GM20000 (cell line): Measurements from ENCODE around the gene SNRNP40.

Experiments
- DNase-seq: peaks from one replicate; pipeline ENCODE4 v3.0.0; 2012; ENCODE audit warnings: low spot score
- TF ChIP-seq, protein P1 (sequence below): IDR thresholded peaks from 2 replicates; pipeline ENCODE4 v1.5.1; 2012; ENCODE audit warnings: mild to moderate bottlenecking, control low read depth; ENCODE audit errors: extremely low read depth, missing control alignments

SNRNP40 gene

DNA sequence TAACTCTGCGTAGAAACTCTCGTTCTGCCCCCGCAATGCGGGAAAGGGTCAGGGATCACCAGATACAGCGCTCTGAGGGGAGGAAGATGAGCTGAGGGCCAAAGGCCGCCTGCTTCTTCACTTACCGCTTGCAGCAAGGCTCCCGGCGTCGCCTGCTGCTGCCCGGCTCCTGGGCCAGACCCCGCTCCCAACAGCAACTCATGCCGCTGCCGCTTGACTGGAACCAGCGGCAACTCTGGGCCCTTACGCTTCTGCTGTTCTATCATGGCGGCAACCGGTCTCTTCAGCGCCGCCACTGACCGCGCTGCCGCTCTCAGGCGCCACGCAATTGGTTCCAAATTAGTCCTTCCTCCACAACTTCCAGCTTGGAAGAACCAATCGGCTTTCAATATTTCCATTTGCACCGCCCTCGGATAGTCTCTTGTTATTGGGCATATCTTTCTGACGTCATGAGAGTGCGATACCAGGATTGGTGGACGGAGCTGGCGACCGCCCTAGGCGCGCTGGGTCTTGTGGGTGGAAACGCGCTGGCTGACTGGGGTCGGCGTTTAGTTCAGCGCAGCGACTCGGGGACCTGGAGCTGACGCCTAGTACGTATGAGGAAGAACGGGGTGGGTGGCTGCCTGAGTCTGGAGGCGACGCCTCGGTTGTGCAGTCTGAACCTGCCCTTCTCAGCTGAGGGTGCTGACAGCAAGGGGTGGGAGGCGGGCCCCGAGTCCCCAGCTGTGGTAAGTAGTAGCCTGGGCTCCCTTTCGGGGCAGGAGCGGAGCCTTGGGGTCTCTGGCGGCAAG, at the start of gene SNRNP40, which contains the start of gene ZCCHC17:
Gene SNRNP40 (minus strand): TSS at position 303 of the 791 bp plus-strand sequence. CDS start 37 bp downstream, at position 266.
Gene ZCCHC17 (plus strand): TSS at position 547 of the 791 bp plus-strand sequence. CDS start 13,067 bp downstream, outside the sequence.
- TF ChIP-seq, protein P1, sequence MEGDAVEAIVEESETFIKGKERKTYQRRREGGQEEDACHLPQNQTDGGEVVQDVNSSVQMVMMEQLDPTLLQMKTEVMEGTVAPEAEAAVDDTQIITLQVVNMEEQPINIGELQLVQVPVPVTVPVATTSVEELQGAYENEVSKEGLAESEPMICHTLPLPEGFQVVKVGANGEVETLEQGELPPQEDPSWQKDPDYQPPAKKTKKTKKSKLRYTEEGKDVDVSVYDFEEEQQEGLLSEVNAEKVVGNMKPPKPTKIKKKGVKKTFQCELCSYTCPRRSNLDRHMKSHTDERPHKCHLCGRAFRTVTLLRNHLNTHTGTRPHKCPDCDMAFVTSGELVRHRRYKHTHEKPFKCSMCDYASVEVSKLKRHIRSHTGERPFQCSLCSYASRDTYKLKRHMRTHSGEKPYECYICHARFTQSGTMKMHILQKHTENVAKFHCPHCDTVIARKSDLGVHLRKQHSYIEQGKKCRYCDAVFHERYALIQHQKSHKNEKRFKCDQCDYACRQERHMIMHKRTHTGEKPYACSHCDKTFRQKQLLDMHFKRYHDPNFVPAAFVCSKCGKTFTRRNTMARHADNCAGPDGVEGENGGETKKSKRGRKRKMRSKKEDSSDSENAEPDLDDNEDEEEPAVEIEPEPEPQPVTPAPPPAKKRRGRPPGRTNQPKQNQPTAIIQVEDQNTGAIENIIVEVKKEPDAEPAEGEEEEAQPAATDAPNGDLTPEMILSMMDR, result no peak
- peak; percentile 93 for DNase-seq

- TF ChIP-seq, protein P1, result no peak
- DNase-seq, result no peak
Measured at GRCh38 chr1:31345635-31346034, 49.0 kb upstream of the SNRNP40 start.

GRCh38 chr1:31344503-31344902, 47.9 kb upstream of the SNRNP40 start:
- TF ChIP-seq, protein P1, result no peak
- DNase-seq, result no peak

DNA sequence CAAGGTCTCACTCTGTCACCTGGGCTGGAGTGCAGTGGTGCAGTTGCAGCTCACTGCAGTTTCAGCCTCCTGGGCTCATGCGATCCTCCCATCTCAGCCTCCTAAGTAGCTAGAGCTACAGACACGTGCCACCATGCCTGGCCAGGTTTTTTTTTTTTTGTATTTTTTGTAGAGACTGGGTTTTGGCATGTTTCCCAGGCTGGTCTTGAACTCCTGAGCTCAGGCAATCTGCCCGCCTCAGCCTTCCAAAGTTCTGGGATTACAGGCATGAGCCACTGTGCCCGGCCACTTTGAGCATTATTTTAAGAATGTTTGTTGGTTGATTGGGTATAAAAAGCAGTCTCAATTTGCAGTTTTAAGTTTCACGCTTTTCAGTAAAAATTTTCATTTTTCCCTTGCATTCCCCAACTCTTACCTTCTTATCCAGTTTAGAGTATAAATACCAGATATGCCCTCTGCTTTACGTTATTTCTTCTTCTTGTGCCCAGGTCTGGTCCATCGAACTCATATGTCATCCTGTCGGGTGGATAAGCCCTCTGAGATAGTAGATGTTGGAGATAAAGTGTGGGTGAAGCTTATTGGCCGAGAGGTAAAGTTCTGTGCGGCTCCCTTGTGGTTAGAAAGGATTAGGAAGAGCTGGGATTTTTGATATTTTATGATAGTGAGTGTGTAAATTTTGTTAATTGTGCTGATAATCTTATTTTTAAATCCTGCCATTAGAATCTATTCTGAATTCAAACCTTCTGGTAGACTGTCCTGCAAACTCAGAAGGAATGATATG, 40.3 kb upstream of the SNRNP40 start:
- TF ChIP-seq, protein P1, result no peak
- DNase-seq, result no peak

- DNase-seq, result peak; percentile 34
- TF ChIP-seq, protein P1, result peak; percentile 9
Measured at GRCh38 chr1:31335007-31335406, 38.4 kb upstream of the SNRNP40 start.

DNA sequence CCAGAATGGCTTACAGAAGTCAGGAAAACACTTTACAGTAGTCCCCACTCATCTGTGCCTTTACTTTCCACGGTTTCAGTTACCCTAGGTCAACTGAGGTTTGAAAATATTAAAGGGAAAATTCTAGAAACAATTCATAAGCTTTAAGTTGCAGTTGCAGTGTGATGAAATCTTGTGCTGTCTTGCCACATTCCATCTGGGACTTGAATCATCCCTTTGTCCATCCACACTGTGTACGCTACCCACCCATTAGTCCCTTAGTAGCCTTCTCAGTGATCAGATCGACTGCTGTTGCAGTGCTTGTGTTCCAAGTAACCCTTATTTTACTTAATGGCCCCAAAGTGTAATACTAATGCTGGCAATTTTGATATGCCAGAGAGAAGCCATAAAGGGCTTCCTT, 30.8 kb upstream of the SNRNP40 start:
- TF ChIP-seq, protein P1, result no peak
- DNase-seq, result no peak

DNA sequence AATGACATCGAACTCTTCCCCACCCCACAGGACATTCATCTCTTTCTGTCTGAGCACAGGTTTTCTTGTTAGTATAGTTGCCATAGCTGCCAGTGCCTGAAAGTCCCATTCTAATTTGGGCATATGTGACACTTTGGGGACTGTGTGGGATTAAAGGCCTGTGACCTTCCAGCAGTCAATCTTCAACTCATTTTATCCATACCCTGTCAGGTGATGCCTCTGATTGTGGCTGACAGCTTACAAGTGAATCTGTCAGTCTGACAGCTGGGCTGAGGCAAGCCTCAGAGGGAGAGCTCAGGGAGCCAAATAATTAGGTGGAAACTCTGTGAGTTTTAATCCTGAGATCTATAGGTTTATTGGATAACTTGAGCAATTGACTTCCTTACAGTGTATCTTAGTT, 29.9 kb upstream of the SNRNP40 start:
- TF ChIP-seq, protein P1, result no peak
- DNase-seq, result no peak
